ENCODE measurements around the gene ERN1.

Gene ERN1

GRCh38 chr17:64134216-64134970, 4.4 kb upstream of the ERN1 start:
- DNase-seq: no peak

GRCh38 chr17:64133546-64134215, 3.7 kb upstream of the ERN1 start:
- DNase-seq: peak in 1 of 2 experiments; percentile 4

- DNase-seq: no peak
Measured at GRCh38 chr17:64131606-64132270, 1.8 kb upstream of the ERN1 start.

- peak; percentile 42 to 71 for DNase-seq
Measured at GRCh38 chr17:64130559-64131001, 636 bp upstream of the ERN1 start.

- no peak for DNase-seq
Measured at GRCh38 chr17:64129515-64129764, 504 bp downstream of the ERN1 start.

- no peak for DNase-seq
Measured at GRCh38 chr17:64128787-64129514, 993 bp downstream of the ERN1 start.

- no peak for DNase-seq
Measured at GRCh38 chr17:64126918-64127317, 3.0 kb downstream of the ERN1 start.

GRCh38 chr17:64125937-64126336, 4.0 kb downstream of the ERN1 start:
- DNase-seq: no peak

- no peak for DNase-seq
Measured at GRCh38 chr17:64124609-64125008, 5.3 kb downstream of the ERN1 start.

GRCh38 chr17:64123114-64123513, 6.8 kb downstream of the ERN1 start:
- no peak for DNase-seq

- peak; percentile 7 for DNase-seq
Measured at GRCh38 chr17:64120972-64121786, 8.8 kb downstream of the ERN1 start.

GRCh38 chr17:64120159-64120810, 9.7 kb downstream of the ERN1 start:
- DNase-seq: no peak

- DNase-seq: no peak
Measured at GRCh38 chr17:64117981-64118979, 11.7 kb downstream of the ERN1 start.

- DNase-seq: no peak
Measured at GRCh38 chr17:64115822-64116534, 14.0 kb downstream of the ERN1 start.

GRCh38 chr17:64115043-64115698, 14.8 kb downstream of the ERN1 start:
- DNase-seq: no peak

GRCh38 chr17:64113006-64113405, 16.9 kb downstream of the ERN1 start:
- no peak for DNase-seq

GRCh38 chr17:64111831-64112230, 18.1 kb downstream of the ERN1 start:
- DNase-seq: no peak

GRCh38 chr17:64110379-64111152, 19.4 kb downstream of the ERN1 start:
- DNase-seq: no peak

- DNase-seq: no peak
Measured at GRCh38 chr17:64109400-64109799, 20.5 kb downstream of the ERN1 start.
